Stimulated activated naive CD4-positive, alpha-beta T cell treated with Interleukin-2 at 50 U/mL for 16 hours (primary cell): ENCODE results near the gene SSR1.
"Not testable (repeated sequence)": the region's sequence is repeated elsewhere in the genome, so short reads cannot be mapped to it uniquely, and the experiment has no call there.

Experiments
- DNase-seq: peaks from one replicate; lab custom pipeline; 2025; lab: John Stamatoyannopoulos, UW

The SSR1 gene

GRCh38 chr6:7317538-7317937, 4.5 kb upstream of the SSR1 start:
- no peak for DNase-seq

DNA sequence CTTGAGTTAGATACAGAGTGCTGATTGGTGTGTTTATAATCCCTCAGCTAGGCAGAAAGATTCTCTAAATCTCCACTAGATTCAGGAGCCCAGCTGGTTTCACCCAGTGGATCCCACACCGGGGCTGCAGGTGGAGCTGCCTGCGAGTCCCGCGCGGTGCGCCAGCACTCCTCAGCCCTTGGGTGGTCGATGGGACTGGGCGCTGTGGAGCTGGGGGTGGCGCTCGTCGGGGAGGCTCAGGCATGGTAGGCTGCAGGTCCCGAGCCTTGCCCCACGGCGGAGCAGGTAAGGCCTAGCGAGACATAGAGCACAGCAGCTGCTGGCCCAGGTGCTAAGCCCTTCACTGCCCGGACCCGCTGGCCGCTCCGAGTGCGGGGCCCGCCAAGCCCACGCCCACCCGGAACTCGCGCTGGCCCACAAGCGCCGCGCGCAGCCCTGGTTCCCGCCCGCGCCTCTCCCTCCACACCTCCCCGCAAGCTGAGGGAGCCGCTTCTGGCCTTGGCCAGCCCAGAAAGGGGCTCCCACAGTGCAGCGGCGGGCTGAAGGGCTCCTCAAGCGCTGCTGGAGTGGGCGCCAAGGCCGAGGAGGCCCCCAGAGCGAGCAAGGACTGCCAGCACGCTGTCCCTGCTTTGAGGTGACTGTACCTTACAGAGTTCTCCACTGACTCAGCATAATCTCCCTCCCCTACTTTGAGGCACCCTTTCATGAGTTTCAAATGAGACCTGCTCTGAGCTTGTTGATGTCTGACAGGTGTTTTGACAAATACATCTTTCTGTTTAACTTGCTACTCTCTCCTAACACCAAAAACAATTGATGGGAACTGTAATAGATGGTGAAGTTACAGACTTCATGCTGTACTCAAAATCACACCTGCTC, 3.9 kb upstream of the SSR1 start:
- DNase-seq, result no peak

DNA sequence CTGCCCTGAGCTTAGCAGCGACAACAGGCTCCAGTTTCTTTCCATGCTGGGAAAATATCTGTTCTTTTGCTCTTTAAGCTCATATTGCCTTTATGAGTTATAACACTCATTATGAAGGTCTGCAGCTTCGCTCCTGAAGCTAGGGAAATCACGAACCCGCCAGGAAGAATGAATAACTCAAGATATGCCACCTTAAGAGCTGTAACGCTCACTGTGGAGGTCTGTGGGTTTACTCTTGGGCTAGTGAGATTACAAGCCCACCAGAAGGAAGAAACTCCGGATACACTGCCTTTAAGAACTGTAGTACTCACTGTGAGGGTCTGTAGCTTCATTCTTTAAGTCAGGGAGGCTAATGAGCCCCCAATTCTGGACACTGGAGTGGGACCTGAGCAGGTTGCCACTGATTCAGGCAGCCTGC, 3.0 kb upstream of the SSR1 start:
- no peak for DNase-seq

DNA sequence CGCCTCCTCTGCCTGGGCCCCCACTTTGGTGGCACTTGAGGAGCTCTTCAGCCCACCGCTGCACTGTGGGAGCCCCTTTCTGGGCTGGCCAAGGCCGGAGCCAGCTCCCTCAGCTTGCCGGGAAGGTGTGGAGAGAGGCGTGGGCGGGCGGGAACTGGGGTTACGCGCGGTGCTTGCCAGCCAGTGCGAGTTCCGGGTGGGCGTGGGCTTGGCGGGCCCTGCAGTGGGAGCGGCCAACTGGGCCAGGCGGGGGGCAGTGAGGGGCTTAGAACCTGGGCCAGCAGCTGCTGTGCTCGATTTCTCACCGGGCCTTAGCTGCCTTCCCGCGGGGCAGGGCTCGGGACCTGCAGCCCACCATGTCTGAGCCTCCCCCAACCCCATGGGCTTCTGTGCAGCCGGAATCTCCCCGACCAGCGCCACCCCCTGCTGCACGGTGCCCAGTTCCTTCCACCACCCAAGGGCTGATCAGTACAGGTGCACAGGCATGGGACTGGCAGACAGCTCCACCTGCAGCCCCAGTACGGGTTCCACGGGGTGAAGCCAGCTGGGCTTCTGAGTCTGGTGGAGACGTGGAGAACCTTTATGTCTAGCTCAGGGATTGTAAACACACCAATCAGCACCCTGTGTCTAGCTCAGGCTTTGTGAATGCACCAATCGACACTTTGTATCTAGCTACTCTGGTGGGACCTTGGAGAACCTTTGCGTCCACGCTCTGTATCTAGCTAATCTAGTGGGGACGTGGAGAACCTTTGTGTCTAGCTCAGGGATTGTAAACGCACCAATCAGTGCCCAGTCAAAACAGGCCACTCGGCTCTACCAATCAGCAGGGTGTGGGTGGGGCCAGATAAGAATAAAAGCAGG, 2.3 kb upstream of the SSR1 start:
- DNase-seq, result not testable (repeated sequence)

DNA sequence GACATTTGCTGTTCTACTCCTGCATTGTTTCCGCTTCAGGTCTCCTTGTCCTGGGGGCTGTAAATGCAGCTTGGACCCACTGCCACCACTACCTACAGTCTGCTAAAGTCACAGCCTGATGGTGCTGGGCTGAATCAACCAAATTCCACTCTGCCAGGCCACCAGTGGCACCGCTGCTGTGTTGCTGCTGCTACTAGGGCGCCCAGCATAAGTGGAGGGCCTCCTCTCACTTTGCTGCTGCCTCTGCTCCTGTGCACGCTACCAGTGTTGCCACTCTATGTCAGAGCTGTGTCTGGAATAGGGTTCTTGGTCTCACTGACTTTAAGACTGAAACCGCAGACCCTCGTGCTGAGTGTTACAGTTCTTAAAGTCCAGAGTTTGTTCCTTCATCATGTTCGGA, 1.4 kb upstream of the SSR1 start:
- no peak for DNase-seq

DNA sequence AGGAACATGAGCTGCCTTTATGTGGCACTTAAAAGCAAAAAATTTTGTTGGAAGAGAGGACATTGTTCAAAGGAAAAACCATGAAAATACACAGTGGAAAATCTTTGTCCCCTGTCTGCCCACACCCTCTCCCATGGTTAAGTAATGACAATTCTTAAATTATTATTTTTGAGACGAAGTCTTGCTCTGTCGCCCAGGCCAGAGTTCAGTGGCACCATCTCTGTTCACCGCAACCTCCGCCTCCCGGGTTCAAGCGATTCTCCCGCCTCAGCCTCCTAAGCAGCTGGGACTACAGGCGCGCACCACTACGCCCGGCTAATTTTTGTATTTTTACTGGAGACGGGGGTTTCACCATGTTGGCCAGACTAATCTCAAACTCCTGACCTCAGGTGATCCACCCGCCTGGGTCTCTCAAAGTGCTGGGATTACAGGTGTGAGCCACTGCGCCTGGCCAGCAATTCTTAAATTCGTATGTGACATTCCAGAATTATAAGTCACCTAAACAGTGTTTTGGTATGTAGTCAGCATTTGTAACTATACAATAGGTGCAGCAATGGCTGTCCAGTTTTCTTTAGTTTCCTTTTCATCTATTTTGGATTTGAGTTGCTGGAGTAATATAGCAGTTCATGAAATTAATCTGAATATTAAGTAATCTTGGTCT, 636 bp upstream of the SSR1 start:
- no peak for DNase-seq

DNA sequence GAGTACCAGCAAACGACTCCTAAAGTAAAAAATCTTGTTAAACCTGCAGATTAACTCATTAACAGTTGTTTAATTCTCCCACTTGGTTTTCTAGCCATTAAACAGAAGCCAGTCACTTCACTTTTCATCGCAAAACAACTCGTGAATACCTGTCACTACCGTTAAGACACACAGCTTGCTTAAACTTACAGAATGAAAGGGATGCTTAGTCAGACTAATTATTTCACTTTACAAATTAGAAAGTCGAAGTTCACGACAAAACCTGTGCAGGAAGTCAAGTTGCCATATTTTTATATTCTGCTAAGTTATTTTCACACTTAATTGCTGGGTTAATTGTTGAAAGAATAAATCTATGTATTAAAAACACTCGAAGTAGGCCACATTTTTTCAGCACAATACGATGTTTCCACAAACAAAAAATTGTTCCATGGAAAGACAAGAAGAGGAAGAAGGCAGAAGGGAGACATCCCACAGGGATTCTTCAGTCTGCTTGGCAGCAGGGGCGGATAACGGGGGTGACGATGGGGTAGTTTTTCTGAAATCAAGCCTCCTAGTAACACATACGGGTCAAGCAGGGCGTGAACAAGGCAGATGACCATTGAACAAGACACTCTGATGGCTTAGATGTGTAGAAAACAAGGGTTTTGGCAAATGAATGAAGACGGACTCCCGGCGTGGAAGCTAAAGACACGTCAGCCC, 933 bp downstream of the SSR1 start:
- no peak for DNase-seq

GRCh38 chr6:7311176-7311575, 1.8 kb downstream of the SSR1 start:
- DNase-seq, result no peak

DNA sequence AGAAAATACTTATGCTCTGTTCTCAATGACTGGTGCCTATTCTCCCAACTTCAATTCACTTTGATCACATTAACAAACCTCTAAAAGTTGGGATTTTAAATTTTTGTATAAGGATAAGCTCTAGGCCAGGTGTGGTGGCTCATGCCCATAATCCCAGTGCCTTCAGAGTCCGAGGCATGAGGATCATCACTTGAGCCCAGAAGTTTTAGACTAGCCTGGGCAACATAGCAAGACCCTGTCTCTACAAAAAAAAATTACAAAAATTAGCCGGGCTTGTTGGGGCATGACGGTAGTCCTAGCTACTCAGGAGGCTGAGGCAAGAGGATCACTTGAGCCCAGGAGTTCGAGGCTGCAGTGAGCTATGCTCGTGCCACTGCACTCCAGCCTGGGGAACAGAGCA, 3.9 kb downstream of the SSR1 start:
- DNase-seq, result no peak

DNA sequence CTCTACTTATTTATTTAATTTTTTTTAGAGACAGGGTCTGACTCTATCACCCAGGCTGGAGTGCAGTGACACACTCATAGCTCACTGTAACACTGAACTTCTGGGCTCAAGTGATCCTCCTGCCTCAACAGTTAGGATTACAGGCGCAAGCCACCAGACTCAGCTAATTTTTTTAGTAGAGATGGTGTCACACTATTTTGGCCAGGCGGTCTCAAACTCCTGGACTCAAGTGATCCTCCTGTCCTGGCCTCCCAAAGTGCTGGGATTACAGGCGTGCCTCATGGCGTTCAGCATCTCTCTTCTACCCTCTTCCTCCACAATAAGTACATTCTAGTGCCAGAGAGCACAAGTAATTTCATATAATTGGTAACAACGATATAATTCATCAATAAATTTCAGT, 5.5 kb downstream of the SSR1 start:
- DNase-seq, result no peak

DNA sequence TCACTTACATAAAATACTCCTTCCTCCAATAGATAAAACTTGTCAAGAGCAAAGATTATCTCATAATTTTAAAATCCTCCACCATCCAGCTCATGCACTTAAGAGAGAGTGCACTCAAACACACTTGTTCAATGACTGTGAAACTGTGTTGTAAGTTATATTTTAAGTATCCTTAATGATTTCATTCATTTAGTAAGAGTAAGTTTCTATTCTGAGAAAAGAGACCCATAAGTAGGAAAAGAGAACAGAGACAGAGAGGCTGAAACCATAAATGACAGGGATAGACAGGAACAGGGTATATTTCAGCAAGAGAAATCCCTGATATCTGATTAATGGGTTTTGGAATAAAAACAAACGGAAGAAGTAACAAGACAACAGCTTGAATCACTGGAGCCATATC, 8.2 kb downstream of the SSR1 start:
- DNase-seq, result no peak

DNA sequence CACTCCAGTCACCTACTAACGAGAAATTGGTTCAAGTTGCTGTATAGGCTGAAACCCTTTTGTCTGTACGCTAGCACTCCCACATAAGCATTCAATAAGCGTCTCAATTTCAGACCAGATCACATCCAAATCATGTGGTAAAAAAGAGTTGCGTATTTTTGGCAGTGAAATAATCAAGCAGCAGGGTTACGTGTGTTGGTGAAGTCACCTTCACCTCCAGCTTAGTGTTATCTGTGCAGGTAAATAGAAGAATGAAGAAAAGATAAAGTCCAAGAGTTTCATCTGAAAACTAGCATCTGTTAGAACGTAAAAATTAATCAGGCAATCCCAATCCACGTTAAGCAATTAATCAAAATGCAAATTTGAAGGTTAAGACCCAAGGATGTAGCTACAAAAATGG, 11.3 kb downstream of the SSR1 start:
- no peak for DNase-seq

- no peak for DNase-seq
Observed at GRCh38 chr6:7300926-7301325, 12.1 kb downstream of the SSR1 start.

- DNase-seq, result no peak
Observed at GRCh38 chr6:7298113-7298512, 14.9 kb downstream of the SSR1 start.

DNA sequence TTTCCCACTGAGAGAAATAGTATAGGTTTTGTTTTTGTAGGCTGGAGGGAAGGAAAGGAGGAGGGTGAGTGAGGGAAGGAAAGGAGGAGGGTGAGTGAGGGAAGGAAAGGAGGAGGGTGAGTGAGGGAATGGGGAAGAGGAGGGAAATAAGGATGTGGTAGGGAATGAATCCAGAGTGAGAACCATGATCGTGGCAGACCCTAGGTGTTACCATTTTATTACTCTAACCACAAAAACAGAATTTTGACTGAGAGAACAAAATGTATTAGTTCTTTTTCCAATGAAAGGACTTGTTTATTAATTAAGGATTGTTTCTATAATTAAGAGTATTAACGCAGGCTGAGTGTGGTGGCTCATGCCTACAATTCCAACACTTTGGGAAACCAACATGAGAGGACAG, 16.4 kb downstream of the SSR1 start:
- no peak for DNase-seq

DNA sequence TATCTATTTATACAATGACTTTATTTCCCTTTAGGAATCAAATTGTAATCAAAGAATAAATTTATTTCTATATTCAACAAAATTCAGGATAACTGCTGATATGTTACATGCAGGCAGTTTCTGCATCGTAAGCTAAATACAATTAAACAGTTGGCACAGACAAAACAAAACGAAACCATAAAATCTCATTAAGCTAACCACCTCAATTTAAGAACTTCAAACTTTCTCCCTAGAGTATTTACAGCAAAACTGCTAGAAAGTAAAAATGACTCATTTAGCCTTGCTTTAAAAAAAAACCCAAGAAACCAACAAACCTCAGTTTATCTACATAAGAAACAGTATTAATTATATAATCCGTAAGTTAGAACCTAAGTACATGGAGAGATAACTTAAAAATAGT, 17.1 kb downstream of the SSR1 start:
- no peak for DNase-seq

- DNase-seq, result no peak
Observed at GRCh38 chr6:7292596-7293255, 20.3 kb downstream of the SSR1 start.

- no peak for DNase-seq
Observed at GRCh38 chr6:7290079-7290478, 22.9 kb downstream of the SSR1 start.

DNA sequence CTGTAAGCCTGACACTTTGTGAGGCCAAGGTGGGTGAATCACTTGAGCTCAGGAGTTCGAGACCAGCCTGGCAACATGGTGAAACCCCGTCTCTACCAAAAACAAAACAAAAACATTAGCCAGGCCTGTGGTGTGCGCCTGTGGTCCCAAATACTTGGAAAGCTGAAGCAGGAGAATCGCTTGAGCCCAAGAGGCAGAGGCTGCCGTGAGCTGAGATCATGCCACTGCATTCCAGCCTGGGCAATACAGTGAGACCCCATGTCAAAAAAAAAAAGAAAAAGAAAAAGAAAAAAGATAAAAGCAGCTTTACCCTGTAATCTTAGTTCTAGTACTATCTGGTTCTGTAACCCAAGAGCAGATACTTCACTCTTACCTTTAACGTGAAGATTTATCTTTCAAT, 27.6 kb downstream of the SSR1 start:
- DNase-seq, result no peak

GRCh38 chr6:7283676-7284075, 29.3 kb downstream of the SSR1 start:
- DNase-seq, result no peak

DNA sequence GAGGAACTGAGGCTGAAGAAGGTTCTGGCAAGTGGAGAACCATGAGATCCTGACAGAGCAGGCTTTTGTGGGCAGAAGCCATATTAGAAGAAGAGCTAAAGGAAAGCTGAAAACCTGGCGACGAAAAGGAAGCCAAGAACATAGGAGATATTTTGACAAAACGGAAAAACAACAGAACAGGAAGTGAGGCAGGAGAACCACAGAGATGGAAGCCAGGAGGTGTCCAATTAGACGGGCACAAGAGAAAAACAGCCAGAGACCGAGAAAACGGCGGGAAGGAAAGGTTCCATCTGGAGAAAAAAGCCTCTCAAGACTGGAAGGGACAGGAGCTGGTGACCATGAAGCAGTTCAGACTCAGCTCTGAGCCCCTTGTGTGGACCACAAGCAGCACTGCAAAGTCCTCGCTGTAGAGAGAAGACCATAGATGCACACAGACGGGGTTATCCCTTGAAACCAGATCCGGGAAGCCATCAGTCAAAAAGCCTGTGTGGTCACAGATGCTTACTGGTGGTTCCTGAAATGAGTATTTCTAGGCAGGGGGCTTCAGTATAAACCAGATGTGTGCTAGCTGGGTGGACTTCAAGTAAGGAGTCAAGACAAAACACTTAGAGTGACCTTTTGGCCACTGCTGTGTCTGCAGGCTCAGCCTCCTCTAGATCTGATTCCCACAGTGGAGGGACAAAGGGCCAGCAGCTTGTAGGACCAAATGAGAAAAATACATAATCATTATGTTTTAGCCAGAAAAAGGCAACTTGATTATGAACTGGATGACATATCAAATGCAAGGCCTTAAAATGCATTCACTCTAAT, 30.7 kb downstream of the SSR1 start:
- DNase-seq, result no peak
